Activated T-helper 2 cell treated with anti-CD3 and anti-CD28 coated beads, Interferon-gamma antibody, Interleukin-2, Interleukin-4, amounts not matched to agents 10 μg/mL and 5 μg/mL and 100 μg/mL, durations not matched to agents 14 hours and 24 hours and 36 hours (primary cell): ENCODE measurements around the gene ANKRD13C. TPM values are rescaled to one million over a fixed set of nuclear protein-coding genes. Genes with fewer than 3 reads are reported as not detected.

Experiments
- DNase-seq: peaks from one replicate; pipeline ENCODE4 v3.0.0; 2021; ENCODE audit warnings: low spot score
- H3K27ac Mint-ChIP-seq: one replicate; pipeline ENCODE4 v1.8.0; 2021; ENCODE audit warnings: mixed read lengths
- H3K27me3 Mint-ChIP-seq: one replicate; pipeline ENCODE4 v1.8.0; 2021; ENCODE audit warnings: low read depth, mixed read lengths
- H3K36me3 Mint-ChIP-seq: one replicate; pipeline ENCODE4 v1.8.0; 2021; ENCODE audit warnings: low read depth, mixed read lengths
- H3K4me1 Mint-ChIP-seq: one replicate; pipeline ENCODE4 v1.8.0; 2021; ENCODE audit warnings: low read depth, mixed read lengths
- H3K4me3 Mint-ChIP-seq: one replicate; pipeline ENCODE4 v1.8.0; 2021; ENCODE audit warnings: low read depth, mild to moderate bottlenecking, moderate library complexity, mixed read lengths
- H3K9me3 Mint-ChIP-seq: one replicate; pipeline ENCODE4 v1.8.0; 2021; ENCODE audit warnings: mixed read lengths
- intact Hi-C: fragments of 100-400 bp; cut with micrococcal nuclease; formaldehyde crosslinking; loops from one replicate; pipeline ENCODE4 v1.15.1; 2023
- total RNA-seq: library from RNA; stranded (reverse); gene quantifications from 2 replicates; pipeline ENCODE4 v1.2.3, GENCODE V29; 2022

The ANKRD13C gene, protein sequence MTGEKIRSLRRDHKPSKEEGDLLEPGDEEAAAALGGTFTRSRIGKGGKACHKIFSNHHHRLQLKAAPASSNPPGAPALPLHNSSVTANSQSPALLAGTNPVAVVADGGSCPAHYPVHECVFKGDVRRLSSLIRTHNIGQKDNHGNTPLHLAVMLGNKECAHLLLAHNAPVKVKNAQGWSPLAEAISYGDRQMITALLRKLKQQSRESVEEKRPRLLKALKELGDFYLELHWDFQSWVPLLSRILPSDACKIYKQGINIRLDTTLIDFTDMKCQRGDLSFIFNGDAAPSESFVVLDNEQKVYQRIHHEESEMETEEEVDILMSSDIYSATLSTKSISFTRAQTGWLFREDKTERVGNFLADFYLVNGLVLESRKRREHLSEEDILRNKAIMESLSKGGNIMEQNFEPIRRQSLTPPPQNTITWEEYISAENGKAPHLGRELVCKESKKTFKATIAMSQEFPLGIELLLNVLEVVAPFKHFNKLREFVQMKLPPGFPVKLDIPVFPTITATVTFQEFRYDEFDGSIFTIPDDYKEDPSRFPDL
- 24.7 and 25.8 TPM in 2 replicates for total RNA-seq

DNA sequence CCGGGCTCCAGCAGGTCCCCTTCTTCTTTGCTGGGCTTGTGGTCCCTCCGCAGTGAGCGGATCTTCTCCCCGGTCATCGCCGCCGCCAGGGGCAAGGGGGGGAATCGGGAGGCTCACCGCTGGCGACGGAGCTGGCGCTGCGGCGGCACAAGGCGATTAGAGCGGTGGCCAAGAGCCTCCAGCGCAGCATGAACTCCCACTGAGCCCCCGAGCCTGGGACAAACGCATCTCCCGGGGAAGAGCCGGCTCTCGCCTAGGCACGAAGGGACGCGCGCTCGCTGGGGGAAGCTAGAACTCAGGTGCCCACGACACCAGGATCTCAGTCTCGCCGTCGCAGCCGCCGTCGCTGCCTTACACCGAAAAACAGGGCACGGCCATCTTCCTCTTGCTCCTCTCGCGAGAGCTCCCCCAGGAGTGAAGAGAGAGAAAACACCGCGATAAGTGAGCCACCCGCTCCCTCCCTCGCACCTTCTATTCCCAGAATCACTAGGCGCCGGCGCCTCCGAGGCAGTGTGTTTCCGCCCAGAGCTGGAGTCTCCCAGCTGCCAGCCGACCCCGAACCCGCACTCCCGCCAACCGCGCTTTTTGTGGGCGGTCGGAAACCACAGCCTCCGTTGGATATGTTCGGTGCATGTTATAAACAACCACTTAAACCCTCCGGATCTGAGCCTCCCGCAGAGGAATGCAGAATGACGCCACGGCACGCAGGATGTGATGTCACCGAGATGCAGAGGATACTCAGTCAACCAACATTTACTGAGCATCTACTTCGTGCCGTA, at the start of gene ANKRD13C:
TSS of gene ANKRD13C (minus strand) at position 391 of the 779 bp plus-strand sequence. CDS start at position 77, 314 bp downstream.
- Mint-ChIP-seq H3K9me3 (peaks cover 4% of the 10 kb centered on the region), H3K27me3 (no peaks in the 10 kb centered on the region), H3K4me3 (peak within 1 kb of the TSS; percentile 91), H3K36me3 (peaks cover 24% of the 10 kb centered on the region), H3K27ac (peak within 1 kb of the TSS; percentile 94), H3K4me1 (peaks cover 28% of the 10 kb centered on the region)
- DNase-seq: peak; percentile 90
- intact Hi-C loops: loop anchor here (1.0 to 10.0 kb wide), 6 partner anchors 57 to 726 kb away; partner anchors contain the start of genes CTH, LRRC40, SRSF11 and ZRANB2

GRCh38 chr1:70403759-70404158, 49.2 kb upstream of the ANKRD13C start:
- Mint-ChIP-seq H3K27ac (no peak overlapping the region), H3K27me3 (peaks cover 19% of the 10 kb centered on the region), H3K36me3 (no peaks in the 10 kb centered on the region), H3K4me1 (no peaks in the 10 kb centered on the region), H3K9me3 (no peaks in the 10 kb centered on the region), H3K4me3 (no peak overlapping the region)
- intact Hi-C loops: no loop called here
- no peak for DNase-seq

DNA sequence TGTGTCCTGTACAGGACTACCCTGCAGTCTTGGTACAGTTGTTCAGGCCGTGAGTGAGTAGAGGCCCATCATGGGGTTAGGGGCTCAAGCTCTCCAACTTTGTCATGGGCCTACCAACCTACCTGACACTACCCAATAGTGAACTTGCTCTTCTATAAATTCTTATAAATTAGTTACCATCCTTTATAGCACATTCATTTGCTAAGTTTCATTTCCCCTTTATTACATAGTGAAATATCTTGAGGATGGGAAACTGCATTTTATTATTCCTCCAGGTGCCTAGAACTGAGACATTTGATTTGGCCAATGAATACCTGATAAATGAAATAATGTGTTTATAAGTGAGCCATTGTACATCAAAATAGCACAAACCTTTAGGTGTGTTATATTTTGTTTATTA, 47.5 kb upstream of the ANKRD13C start:
- H3K4me3 Mint-ChIP-seq: no peak overlapping the region
- no peak for DNase-seq
- H3K4me1 Mint-ChIP-seq: no peaks in the 10 kb centered on the region
- intact Hi-C loops: no loop called here
- H3K36me3 Mint-ChIP-seq: no peaks in the 10 kb centered on the region
- H3K27ac Mint-ChIP-seq: no peak overlapping the region
- no peaks in the 10 kb centered on the region for H3K9me3 Mint-ChIP-seq
- H3K27me3 Mint-ChIP-seq: peaks cover 25% of the 10 kb centered on the region

DNA sequence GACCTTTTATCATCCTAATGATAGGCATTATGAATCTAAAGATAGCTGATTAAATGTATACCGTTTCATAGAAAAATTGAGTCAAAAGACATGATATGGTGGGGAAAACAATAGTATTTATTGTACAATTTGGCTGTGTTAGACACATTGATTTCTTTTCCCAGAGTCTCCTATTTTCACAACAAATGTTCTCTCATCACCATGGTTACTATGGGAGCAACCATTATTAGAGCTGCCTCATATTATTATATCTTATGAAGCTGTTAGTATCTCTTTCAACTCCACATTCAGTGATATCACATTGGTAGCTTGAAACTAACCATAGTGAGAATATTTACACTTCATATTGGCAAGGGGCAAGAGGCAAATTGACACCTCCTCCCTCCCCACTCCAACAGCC, 45.8 kb upstream of the ANKRD13C start:
- no peaks in the 10 kb centered on the region for H3K9me3 Mint-ChIP-seq
- no peak for DNase-seq
- no peak overlapping the region for H3K4me3 Mint-ChIP-seq
- intact Hi-C loops: no loop called here
- no peaks in the 10 kb centered on the region for H3K4me1 Mint-ChIP-seq
- peaks cover 25% of the 10 kb centered on the region for H3K27me3 Mint-ChIP-seq
- no peak overlapping the region for H3K27ac Mint-ChIP-seq
- no peaks in the 10 kb centered on the region for H3K36me3 Mint-ChIP-seq

DNA sequence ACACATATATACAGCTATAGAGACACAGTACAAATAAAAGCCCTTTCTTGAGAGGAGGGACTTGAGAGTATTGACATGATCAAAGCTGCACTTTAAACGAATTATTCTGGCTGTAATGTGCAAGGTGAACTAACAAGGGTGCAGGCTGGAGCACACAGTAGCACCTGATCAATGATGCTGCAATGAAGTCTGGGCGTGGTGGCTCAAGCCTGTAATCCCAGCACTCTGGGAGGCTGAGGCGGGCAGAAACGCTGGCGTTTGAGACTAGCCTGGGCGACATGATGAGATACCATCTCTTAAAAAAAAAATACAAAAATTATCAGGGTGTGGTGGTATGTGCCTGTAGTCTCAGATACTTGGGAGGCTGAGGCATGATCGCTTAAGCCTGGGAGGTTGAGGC, 42.5 kb upstream of the ANKRD13C start:
- H3K36me3 Mint-ChIP-seq: no peaks in the 10 kb centered on the region
- H3K9me3 Mint-ChIP-seq: no peaks in the 10 kb centered on the region
- no peak overlapping the region for H3K4me3 Mint-ChIP-seq
- no peak overlapping the region for H3K27ac Mint-ChIP-seq
- no peaks in the 10 kb centered on the region for H3K4me1 Mint-ChIP-seq
- peaks cover 17% of the 10 kb centered on the region for H3K27me3 Mint-ChIP-seq
- DNase-seq: no peak
- intact Hi-C loops: no loop called here

DNA sequence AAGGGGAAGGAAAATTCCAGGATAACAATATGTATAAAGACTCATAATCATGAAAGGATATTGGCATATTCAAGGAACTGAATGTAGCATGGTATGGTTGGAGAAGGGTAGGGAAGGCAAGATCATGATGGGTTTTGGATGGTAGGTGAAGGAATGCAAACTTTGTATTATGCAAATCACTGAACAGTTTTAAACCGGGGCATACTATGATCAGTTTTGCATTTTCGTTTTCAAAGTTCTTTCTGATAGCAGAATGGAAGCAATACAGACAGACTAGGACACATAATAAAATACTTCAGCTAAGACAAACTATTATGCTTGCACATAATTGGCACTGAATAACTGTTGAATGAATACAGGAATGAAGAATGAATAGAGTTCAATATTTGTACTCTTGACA, 42.1 kb upstream of the ANKRD13C start:
- Mint-ChIP-seq H3K4me1 (no peaks in the 10 kb centered on the region), H3K36me3 (no peaks in the 10 kb centered on the region)

GRCh38 chr1:70392626-70393025, 38.1 kb upstream of the ANKRD13C start:
- intact Hi-C loops: no loop called here
- no peaks in the 10 kb centered on the region for H3K4me1 Mint-ChIP-seq

More for the DNA sequence above, 42.1 kb upstream of the ANKRD13C start:
- Mint-ChIP-seq H3K27me3 (peaks cover 18% of the 10 kb centered on the region), H3K4me3 (no peak overlapping the region), H3K27ac (no peak overlapping the region), H3K9me3 (no peaks in the 10 kb centered on the region)
- DNase-seq: no peak
- intact Hi-C loops: no loop called here

DNA sequence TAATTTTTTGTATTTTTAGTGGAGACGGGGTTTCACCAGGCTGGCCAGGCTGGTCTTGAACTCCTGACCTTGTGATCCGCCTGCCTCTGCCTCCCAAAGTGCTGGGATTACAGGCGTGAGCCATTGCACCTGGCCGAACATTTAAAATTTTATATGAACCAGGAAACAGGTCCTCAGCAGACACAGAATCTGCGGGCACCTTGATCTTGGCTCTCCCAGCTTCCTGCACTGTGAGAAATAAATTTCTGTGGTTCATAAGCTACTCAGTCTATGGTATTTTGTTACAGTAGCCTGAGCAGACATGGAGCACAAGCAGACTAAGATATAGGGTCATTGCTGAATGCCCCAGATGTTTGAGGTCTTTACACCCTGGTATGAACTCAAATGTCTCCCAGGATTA, 33.0 kb upstream of the ANKRD13C start:
- DNase-seq: no peak

More at GRCh38 chr1:70392626-70393025, 38.1 kb upstream of the ANKRD13C start:
- H3K27me3 Mint-ChIP-seq: peaks cover 18% of the 10 kb centered on the region
- no peak overlapping the region for H3K4me3 Mint-ChIP-seq
- no peak for DNase-seq
- no peaks in the 10 kb centered on the region for H3K9me3 Mint-ChIP-seq
- H3K27ac Mint-ChIP-seq: no peak overlapping the region
- H3K36me3 Mint-ChIP-seq: no peaks in the 10 kb centered on the region

GRCh38 chr1:70386121-70386520, 31.6 kb upstream of the ANKRD13C start:
- no peak overlapping the region for H3K27ac Mint-ChIP-seq
- no peak overlapping the region for H3K4me3 Mint-ChIP-seq
- intact Hi-C loops: no loop called here
- H3K9me3 Mint-ChIP-seq: no peaks in the 10 kb centered on the region
- DNase-seq: no peak
- no peaks in the 10 kb centered on the region for H3K36me3 Mint-ChIP-seq
- H3K4me1 Mint-ChIP-seq: peaks cover 3% of the 10 kb centered on the region
- peaks cover 20% of the 10 kb centered on the region for H3K27me3 Mint-ChIP-seq

More for the DNA sequence above, 33.0 kb upstream of the ANKRD13C start:
- intact Hi-C loops: no loop called here
- Mint-ChIP-seq H3K9me3 (no peaks in the 10 kb centered on the region), H3K36me3 (no peaks in the 10 kb centered on the region), H3K27me3 (peaks cover 20% of the 10 kb centered on the region), H3K4me1 (peaks cover 3% of the 10 kb centered on the region), H3K4me3 (no peak overlapping the region), H3K27ac (no peak overlapping the region)

GRCh38 chr1:70385477-70385876, 31.0 kb upstream of the ANKRD13C start:
- no peak for DNase-seq
- Mint-ChIP-seq H3K4me1 (peaks cover 3% of the 10 kb centered on the region), H3K36me3 (no peaks in the 10 kb centered on the region), H3K27me3 (peaks cover 20% of the 10 kb centered on the region), H3K4me3 (no peak overlapping the region), H3K9me3 (no peaks in the 10 kb centered on the region), H3K27ac (no peak overlapping the region)
- intact Hi-C loops: no loop called here

GRCh38 chr1:70384542-70384941, 30.0 kb upstream of the ANKRD13C start:
- H3K9me3 Mint-ChIP-seq: no peaks in the 10 kb centered on the region
- H3K4me3 Mint-ChIP-seq: no peak overlapping the region
- no peaks in the 10 kb centered on the region for H3K36me3 Mint-ChIP-seq
- H3K4me1 Mint-ChIP-seq: peaks cover 3% of the 10 kb centered on the region
- peaks cover 17% of the 10 kb centered on the region for H3K27me3 Mint-ChIP-seq
- intact Hi-C loops: no loop called here
- H3K27ac Mint-ChIP-seq: no peak overlapping the region
- no peak for DNase-seq

GRCh38 chr1:70383483-70383882, 29.0 kb upstream of the ANKRD13C start:
- Mint-ChIP-seq H3K27me3 (peaks cover 10% of the 10 kb centered on the region), H3K36me3 (no peaks in the 10 kb centered on the region), H3K4me3 (no peak overlapping the region), H3K9me3 (no peaks in the 10 kb centered on the region), H3K27ac (no peak overlapping the region), H3K4me1 (peaks cover 3% of the 10 kb centered on the region)
- intact Hi-C loops: no loop called here
- DNase-seq: no peak

GRCh38 chr1:70382682-70383081, 28.2 kb upstream of the ANKRD13C start:
- Mint-ChIP-seq H3K36me3 (no peaks in the 10 kb centered on the region), H3K27me3 (peaks cover 7% of the 10 kb centered on the region), H3K4me1 (peaks cover 3% of the 10 kb centered on the region), H3K9me3 (no peaks in the 10 kb centered on the region), H3K27ac (no peak overlapping the region), H3K4me3 (no peak overlapping the region)
- DNase-seq: no peak
- intact Hi-C loops: no loop called here
